HCT116 (cell line): ENCODE data around the gene DCLRE1B. TPM values are rescaled to one million over a fixed set of nuclear protein-coding genes. Genes with fewer than 3 reads are reported as not detected.

Experiments used
- ATAC-seq: fragments of 200-7000 bp; cut with Tn5 transposase; 2 replicates; pipeline ENCODE4 v1.9.1; 2020; ENCODE audit warnings: mild to moderate bottlenecking, moderate library complexity
- BruUV-seq: library from RNA; stranded (reverse); fragments of 400-500 nt; replicated peaks from 2 replicates; lab custom pipeline; 2021; lab: Mats Ljungman, UMichigan
- CTCF ChIA-PET: fragments of 300-600 bp; sonication (Branson Sonifier 250); formaldehyde crosslinking; loops from one replicate; lab custom pipeline; 2021; ENCODE audit warnings: antibody characterized with exemption; lab: Charles Lee
- POLR2A ChIA-PET: fragments of 300-600, 350-600 bp; sonication (Branson Sonifier 250); formaldehyde crosslinking; loops from one replicate; lab custom pipeline; 2021; ENCODE audit warnings: antibody characterized with exemption; lab: Charles Lee
- RAD21 ChIA-PET, 2 experiments: fragments of 300-600 bp; sonication (Branson Sonifier 250); formaldehyde crosslinking; loops; one replicate each; lab custom pipeline; 2023; ENCODE audit warnings: low total read pairs in 2 of 2; ENCODE audit not compliant: uncharacterized antibody in 2 of 2, unreplicated experiment in 2 of 2, low non-redundant PET in 1 of 2; lab: Charles Lee
- DNase-seq: peaks from one replicate; pipeline ENCODE4 v3.0.0-alpha.2; 2010; ENCODE audit warnings: low read depth, low spot score
- H2AFZ ChIP-seq: fragments of 200-600 bp; shearing (Covaris generic), sonication (generic); 2 replicates; pipeline ENCODE4 v1.6.1; 2017; ENCODE audit warnings: low read depth, mixed run types, mixed read lengths, antibody characterized with exemption, low read length; ENCODE audit not compliant: poor library complexity, severe bottlenecking
- H3K27ac ChIP-seq: 2 replicates; pipeline ENCODE4 v1.5.1; 2012; ENCODE audit warnings: low read depth, low read length
- H3K27me3 ChIP-seq: fragments of 200-600 bp; sonication (generic); 2 replicates; pipeline ENCODE4 v1.6.1; 2016; ENCODE audit warnings: mixed run types, low read length, mixed read lengths; ENCODE audit not compliant: insufficient read depth
- H3K36me3 ChIP-seq, 2 experiments: fragments of 200-500 bp in 1 of 2; fragments of 200-600 bp in 1 of 2; sonication (Bioruptor generic) in 1 of 2; sonication (generic) in 1 of 2; 2 replicates each; pipeline versions ENCODE4 v1.5.1 to v1.6.1; 2014 to 2016; ENCODE audit warnings: low read length in 2 of 2, inconsistent platforms in 1 of 2, mixed read lengths in 1 of 2, mixed run types in 1 of 2; ENCODE audit not compliant: insufficient read depth in 2 of 2, control insufficient read depth in 1 of 2
- H3K4me1 ChIP-seq, 2 experiments: fragments of 200-600 bp in 1 of 2; sonication (generic) in 1 of 2; 2 replicates each; pipeline versions ENCODE4 v1.5.1 to v1.6.1; 2012 to 2017; ENCODE audit warnings: low read length in 2 of 2, inconsistent platforms in 1 of 2, mild to moderate bottlenecking in 1 of 2, mixed read lengths in 1 of 2, mixed run types in 1 of 2, moderate library complexity in 1 of 2; ENCODE audit not compliant: insufficient read depth in 2 of 2, control insufficient read depth in 1 of 2
- H3K4me2 ChIP-seq: fragments of 200-600 bp; sonication (generic); 2 replicates; pipeline ENCODE4 v1.6.1; 2017; ENCODE audit warnings: mixed run types, low read length, mixed read lengths
- H3K4me3 ChIP-seq, 2 experiments: fragments of 200-600 bp in 1 of 2; sonication (generic) in 1 of 2; replicated peaks in 1 of 2; 2 replicates each; pipeline ENCODE4 v1.5.1; 2011 to 2016; ENCODE audit warnings: low read length in 2 of 2, control low read depth in 1 of 2, low read depth in 1 of 2, mild to moderate bottlenecking in 1 of 2, mixed read lengths in 1 of 2, mixed run types in 1 of 2
- H3K79me2 ChIP-seq: fragments of 200-600 bp; sonication (generic); 2 replicates; pipeline ENCODE4 v1.6.1; 2017; ENCODE audit warnings: mild to moderate bottlenecking, mixed run types, low read length, moderate library complexity, mixed read lengths; ENCODE audit not compliant: insufficient read depth
- H3K9ac ChIP-seq: fragments of 200-600 bp; sonication (generic); 2 replicates; pipeline ENCODE4 v1.6.1; 2016; ENCODE audit warnings: low read length, mixed read lengths
- H3K9me2 ChIP-seq: fragments of 200-600 bp; sonication (generic), shearing (Covaris generic); 2 replicates; pipeline ENCODE4 v1.6.1; 2017; ENCODE audit warnings: mixed run types, mild to moderate bottlenecking, moderate library complexity; ENCODE audit not compliant: insufficient read depth
- H3K9me3 ChIP-seq, 2 experiments: fragments of 200-500 bp in 1 of 2; fragments of 200-600 bp in 1 of 2; sonication (Bioruptor generic) in 1 of 2; sonication (generic) in 1 of 2; 2 replicates each; pipeline ENCODE4 v1.6.1; 2014 to 2017; ENCODE audit warnings: low read length in 2 of 2, mixed read lengths in 2 of 2, inconsistent platforms in 1 of 2, low read depth in 1 of 2, mild to moderate bottlenecking in 1 of 2, mixed run types in 1 of 2, moderate library complexity in 1 of 2; ENCODE audit not compliant: control insufficient read depth in 1 of 2, insufficient read depth in 1 of 2
- H4K20me1 ChIP-seq: fragments of 200-600 bp; sonication (generic), shearing (Covaris generic); 2 replicates; pipeline ENCODE4 v1.6.1; 2017; ENCODE audit warnings: mixed run types, mild to moderate bottlenecking, moderate library complexity; ENCODE audit not compliant: insufficient read depth
- EZH2phosphoT487 ChIP-seq: fragments of 200-600 bp; IDR thresholded peaks from 2 replicates; pipeline ENCODE4 v1.6.1; 2018; ENCODE audit warnings: antibody characterized with exemption, borderline replicate concordance
- FOSL1 ChIP-seq: IDR thresholded peaks from 2 replicates; pipeline ENCODE4 v1.6.1; 2012; ENCODE audit warnings: low read depth
- JUND ChIP-seq: IDR thresholded peaks from 2 replicates; pipeline ENCODE4 v1.6.1; 2012
- POLR2AphosphoS5 ChIP-seq: IDR thresholded peaks from 2 replicates; pipeline ENCODE4 v1.6.1; 2011; ENCODE audit warnings: mild to moderate bottlenecking, low read depth, low read length, moderate library complexity
- RAD21 ChIP-seq: IDR thresholded peaks from 2 replicates; pipeline ENCODE4 v1.6.1; 2012; ENCODE audit warnings: low read depth, mild to moderate bottlenecking
- REST ChIP-seq: IDR thresholded peaks from 2 replicates; pipeline ENCODE4 v1.6.1; 2012; ENCODE audit warnings: low read depth
- SIN3A ChIP-seq: IDR thresholded peaks from 2 replicates; pipeline ENCODE4 v1.6.1; 2012; ENCODE audit warnings: low read depth
- SP1 ChIP-seq: IDR thresholded peaks from 2 replicates; pipeline ENCODE4 v1.6.1; 2012; ENCODE audit warnings: low read depth
- TCF7L2 ChIP-seq: IDR thresholded peaks from 2 replicates; pipeline ENCODE4 v1.7.0; 2011; ENCODE audit warnings: borderline replicate concordance, inconsistent platforms; ENCODE audit not compliant: insufficient read depth, insufficient read length; ENCODE audit errors: extremely low read depth
- YY1 ChIP-seq: IDR thresholded peaks from 2 replicates; pipeline ENCODE4 v1.6.1; 2011; ENCODE audit warnings: low read length, low read depth, moderate library complexity, mild to moderate bottlenecking; ENCODE audit not compliant: insufficient replicate concordance; ENCODE audit errors: extremely low read depth
- ZNF274 ChIP-seq: fragments of 200-500 bp; sonication (Bioruptor generic); IDR thresholded peaks from 2 replicates; pipeline ENCODE4 v1.6.1; 2014; ENCODE audit warnings: mild to moderate bottlenecking, low read depth, low read length, inconsistent platforms
- intact Hi-C: fragments of 100-400 bp; cut with micrococcal nuclease; formaldehyde crosslinking; loops from 2 replicates; pipeline ENCODE4 v1.10.0; 2022
- total RNA-seq: library from RNA; stranded (reverse); gene quantifications from one replicate; pipeline ENCODE4 v1.2.1, GENCODE V29; 2021; ENCODE audit not compliant: unreplicated experiment
- TF ChIP-seq, protein P1 (sequence below), 3 experiments: fragments of 200-600 bp in 1 of 3; sonication (generic) in 1 of 3; IDR thresholded peaks in 2 of 3; conservative IDR thresholded peaks in 1 of 3; 2 replicates each; pipeline ENCODE4 v1.5.1; 2012 to 2017; ENCODE audit warnings: low read depth in 2 of 3, low read length in 2 of 3, antibody characterized with exemption in 1 of 3, borderline replicate concordance in 1 of 3, control low read depth in 1 of 3, mild to moderate bottlenecking in 1 of 3, mixed read lengths in 1 of 3, mixed run types in 1 of 3, moderate library complexity in 1 of 3; ENCODE audit not compliant: insufficient read depth in 1 of 3
- TF ChIP-seq, protein P2 (sequence below): IDR thresholded peaks from 2 replicates; pipeline ENCODE4 v1.6.1; 2012

DCLRE1B gene
- total RNA-seq, 1 experiment from 2014 or later = 13.4 TPM

- Histone ChIP-seq H3K9me2 (no peaks in the 10 kb centered on the region), H3K4me3 (no peak overlapping the region), H3K27ac (no peak overlapping the region), H3K9ac (no peak overlapping the region), H3K9me3 (no peaks in the 10 kb centered on the region), H4K20me1 (no peaks in the 10 kb centered on the region), H3K4me2 (no peak overlapping the region), H3K27me3 (no peaks in the 10 kb centered on the region), H3K79me2 (peaks cover 56% of the 10 kb centered on the region), H3K4me1 (no peaks in the 10 kb centered on the region), H3K36me3 (peaks cover 10 to 11% of the 10 kb centered on the region in 2 experiments; a peak in 3 of 4 replicates), H2AFZ (no peak overlapping the region)
- BruUV-seq = no TSS peak
- DNase-seq (no peak), ATAC-seq (no peak)
- intact Hi-C loops = no loop called here
- TF ChIP-seq REST (no peak), ZNF274 (no peak), POLR2AphosphoS5 (no peak), YY1 (no peak), RAD21 (no peak), EZH2phosphoT487 (no peak), SP1 (no peak), FOSL1 (no peak), TCF7L2 (no peak), JUND (no peak), SIN3A (no peak)
- TF ChIP-seq, protein P1, sequence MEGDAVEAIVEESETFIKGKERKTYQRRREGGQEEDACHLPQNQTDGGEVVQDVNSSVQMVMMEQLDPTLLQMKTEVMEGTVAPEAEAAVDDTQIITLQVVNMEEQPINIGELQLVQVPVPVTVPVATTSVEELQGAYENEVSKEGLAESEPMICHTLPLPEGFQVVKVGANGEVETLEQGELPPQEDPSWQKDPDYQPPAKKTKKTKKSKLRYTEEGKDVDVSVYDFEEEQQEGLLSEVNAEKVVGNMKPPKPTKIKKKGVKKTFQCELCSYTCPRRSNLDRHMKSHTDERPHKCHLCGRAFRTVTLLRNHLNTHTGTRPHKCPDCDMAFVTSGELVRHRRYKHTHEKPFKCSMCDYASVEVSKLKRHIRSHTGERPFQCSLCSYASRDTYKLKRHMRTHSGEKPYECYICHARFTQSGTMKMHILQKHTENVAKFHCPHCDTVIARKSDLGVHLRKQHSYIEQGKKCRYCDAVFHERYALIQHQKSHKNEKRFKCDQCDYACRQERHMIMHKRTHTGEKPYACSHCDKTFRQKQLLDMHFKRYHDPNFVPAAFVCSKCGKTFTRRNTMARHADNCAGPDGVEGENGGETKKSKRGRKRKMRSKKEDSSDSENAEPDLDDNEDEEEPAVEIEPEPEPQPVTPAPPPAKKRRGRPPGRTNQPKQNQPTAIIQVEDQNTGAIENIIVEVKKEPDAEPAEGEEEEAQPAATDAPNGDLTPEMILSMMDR (IDR thresholded peaks at IDR 0.05 in 2 of 3, conservative IDR thresholded peaks at IDR 0.05 in 1 of 3; ENCODE audit: borderline replicate concordance in 1 of 3, insufficient read depth in 1 of 3, low read depth in 2 of 3, low read length in 2 of 3) = no peak
- TF ChIP-seq, protein P2, sequence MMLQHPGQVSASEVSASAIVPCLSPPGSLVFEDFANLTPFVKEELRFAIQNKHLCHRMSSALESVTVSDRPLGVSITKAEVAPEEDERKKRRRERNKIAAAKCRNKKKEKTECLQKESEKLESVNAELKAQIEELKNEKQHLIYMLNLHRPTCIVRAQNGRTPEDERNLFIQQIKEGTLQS = no peak
- RAD21 ChIA-PET = no interaction called here
- POLR2A ChIA-PET = no interaction called here
- CTCF ChIA-PET = no interaction called here
Observed at GRCh38 chr1:113940365-113941244, 35.5 kb downstream of the DCLRE1B start.
